Fibroblast of lung (primary cell): Measurements from ENCODE around the gene CLPX. TPM values are rescaled to one million over a fixed set of nuclear protein-coding genes. Genes with fewer than 3 reads are reported as not detected.

Experiments used
- DNase-seq, 2 donors: peaks; one replicate each; pipeline versions ENCODE4 v3.0.0 to v3.0.0-alpha.2; 2010; ENCODE audit warnings: low read depth in 2 of 2
- H2AFZ ChIP-seq: 2 replicates; pipeline ENCODE4 v1.5.1; 2012; ENCODE audit warnings: low read length, control low read depth, inconsistent platforms
- H3K27ac ChIP-seq: 2 replicates; pipeline ENCODE4 v1.5.1; 2011; ENCODE audit warnings: low read length, control low read depth; ENCODE audit not compliant: insufficient read depth
- H3K27me3 ChIP-seq: 2 replicates; pipeline ENCODE4 v1.5.1; 2011; ENCODE audit warnings: mild to moderate bottlenecking, low read length; ENCODE audit not compliant: control insufficient read depth, insufficient read depth
- H3K36me3 ChIP-seq: 2 replicates; pipeline ENCODE4 v1.5.1; 2011; ENCODE audit warnings: low read length; ENCODE audit not compliant: control insufficient read depth, insufficient read depth
- H3K4me1 ChIP-seq: 2 replicates; pipeline ENCODE4 v1.5.1; 2011; ENCODE audit warnings: low read length; ENCODE audit not compliant: control insufficient read depth, insufficient read depth; ENCODE audit errors: extremely low read depth
- H3K4me2 ChIP-seq: 2 replicates; pipeline ENCODE4 v1.5.1; 2011; ENCODE audit warnings: low read length, control low read depth; ENCODE audit not compliant: insufficient read depth; ENCODE audit errors: extremely low read depth
- H3K4me3 ChIP-seq, 4 experiments: fragments of 200-600 bp in 1 of 4; sonication (generic) in 1 of 4; replicated peaks in 1 of 4; 2 replicates each; pipeline ENCODE4 v1.5.1; 2011 to 2016; ENCODE audit warnings: low read length in 4 of 4, low read depth in 3 of 4, mild to moderate bottlenecking in 3 of 4, control low read depth in 2 of 4, inconsistent platforms in 1 of 4, mixed read lengths in 1 of 4; ENCODE audit not compliant: insufficient read depth in 1 of 4; ENCODE audit errors: control extremely low read depth in 1 of 4
- H3K79me2 ChIP-seq: 2 replicates; pipeline ENCODE4 v1.5.1; 2012; ENCODE audit warnings: mild to moderate bottlenecking, low read length, inconsistent platforms; ENCODE audit not compliant: control insufficient read depth, insufficient read depth
- H3K9ac ChIP-seq: 2 replicates; pipeline ENCODE4 v1.5.1; 2011; ENCODE audit warnings: mild to moderate bottlenecking, low read length, control low read depth; ENCODE audit not compliant: insufficient read depth
- H3K9me3 ChIP-seq: 2 replicates; pipeline ENCODE4 v1.5.1; 2012; ENCODE audit warnings: low read depth, low read length; ENCODE audit not compliant: control insufficient read depth, insufficient read depth
- H4K20me1 ChIP-seq: 2 replicates; pipeline ENCODE4 v1.5.1; 2011; ENCODE audit warnings: low read length; ENCODE audit not compliant: control insufficient read depth, insufficient read depth; ENCODE audit errors: extremely low read depth
- CTCF ChIP-seq, 2 donors: IDR thresholded peaks in 1 of 2; conservative IDR thresholded peaks in 1 of 2; 1 replicate in 1 of 2; 2 replicates in 1 of 2; pipeline ENCODE4 v1.5.1; 2011 to 2012; ENCODE audit warnings: low read length in 2 of 2, control low read depth in 1 of 2, inconsistent platforms in 1 of 2, low read depth in 1 of 2, mild to moderate bottlenecking in 1 of 2
- EZH2 ChIP-seq: IDR thresholded peaks from 2 replicates; pipeline ENCODE4 v1.5.1; 2012; ENCODE audit warnings: low read length, control low read depth, mild to moderate bottlenecking; ENCODE audit errors: missing control alignments
- polyA plus RNA-seq, 2 donors: library from polyadenylated mRNA; depleted of rRNA in 1 of 2; stranded (reverse) in 1 of 2; unstranded in 1 of 2; fragments of >200 nt; gene quantifications; 2 replicates each; pipeline ENCODE4 v1.2.1, GENCODE V29; 2011 to 2012; ENCODE audit warnings: missing spikeins in 1 of 2
- total RNA-seq: library from RNA; depleted of rRNA; stranded (reverse); fragments of >200 nt; gene quantifications from 2 replicates; pipeline ENCODE4 v1.2.1, GENCODE V29; 2014

Gene CLPX
- total and polyA plus RNA-seq, 2 donors (not counting 1 experiment from before 2014, with no cell fraction given) = 36.2 to 53.4 TPM

DNA sequence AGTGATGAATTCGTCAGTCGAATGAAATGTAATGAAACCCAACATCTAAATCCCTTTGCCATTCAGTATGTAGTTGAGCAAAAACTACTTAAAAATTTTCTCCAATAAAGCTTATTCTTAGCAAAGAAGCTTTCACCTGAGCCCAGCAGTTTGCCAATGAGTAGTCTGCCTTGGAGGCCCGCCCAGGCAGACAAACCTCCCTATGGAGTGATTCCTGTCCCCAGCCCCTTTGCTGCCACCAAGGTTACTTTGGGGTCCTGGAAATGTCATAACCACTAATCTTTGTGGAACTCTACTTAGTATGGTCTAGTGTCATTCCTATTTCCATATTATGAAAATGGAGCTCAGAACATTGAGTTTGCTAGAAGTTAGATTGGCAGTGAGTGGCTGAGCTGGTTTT, 82.2 kb downstream of the CLPX start:
- Histone ChIP-seq H3K36me3 (peaks cover 6% of the 10 kb centered on the region), H3K27me3 (no peaks in the 10 kb centered on the region), H3K4me3 (no peak overlapping the region), H3K4me2 (no peak overlapping the region), H3K79me2 (no peaks in the 10 kb centered on the region), H3K9ac (no peak overlapping the region), H4K20me1 (no peaks in the 10 kb centered on the region), H2AFZ (no peak overlapping the region), H3K27ac (no peak overlapping the region), H3K9me3 (no peaks in the 10 kb centered on the region), H3K4me1 (no peaks in the 10 kb centered on the region)
- TF ChIP-seq EZH2 (no peak), CTCF (conservative IDR thresholded peaks at IDR 0.05 in 1 of 2, IDR thresholded peaks at IDR 0.05 in 1 of 2; ENCODE audit: low read depth in 1 of 2, low read length in 2 of 2) (no peak)
- no peak for DNase-seq

DNA sequence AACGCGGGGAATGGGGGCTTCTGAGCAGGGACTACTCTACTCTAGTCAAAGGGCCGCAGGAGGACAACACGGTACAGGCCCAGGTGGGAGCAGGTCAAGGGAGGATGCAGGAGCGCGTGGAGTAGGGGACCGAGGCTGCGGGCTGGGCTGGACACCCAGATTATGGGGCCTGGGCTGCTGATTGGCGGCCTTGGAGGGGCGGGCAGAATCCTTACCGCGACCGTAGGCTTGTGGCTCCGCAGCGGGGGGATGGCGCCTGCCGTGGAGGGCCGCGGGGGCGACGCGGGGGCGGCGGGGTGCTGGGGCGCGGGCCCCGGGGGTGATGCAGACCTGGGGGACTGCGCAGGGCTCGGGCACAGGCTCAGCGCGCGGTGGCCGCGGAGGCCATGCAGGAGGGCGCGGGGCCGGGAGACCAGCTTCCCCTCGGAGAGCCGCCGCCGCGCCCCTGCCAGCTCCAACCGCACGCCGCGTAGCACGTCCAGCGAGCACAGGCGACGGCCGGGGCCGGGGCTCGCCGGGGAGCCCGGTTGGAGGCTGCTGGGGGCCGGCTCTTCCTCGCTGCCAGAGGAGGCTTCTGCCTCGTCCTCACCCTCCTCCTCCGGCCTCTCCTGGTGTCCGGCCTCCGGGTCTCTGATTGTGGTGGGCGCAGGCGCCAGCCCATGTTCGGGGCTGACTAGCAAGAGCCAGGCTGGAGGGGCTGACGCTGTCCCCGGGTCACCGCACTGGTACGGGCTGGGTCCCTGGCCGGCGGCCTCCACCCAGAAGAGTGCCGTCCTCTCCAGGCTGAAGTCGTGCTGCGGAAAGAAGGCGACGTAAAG, 83.0 kb downstream of the CLPX start:
- peaks cover 7% of the 10 kb centered on the region for H3K36me3 ChIP-seq
- DNase-seq = no peak
- no peaks in the 10 kb centered on the region for H3K27me3 ChIP-seq
- H4K20me1 ChIP-seq = no peaks in the 10 kb centered on the region
- H3K4me3 ChIP-seq = no peak overlapping the region
- H3K4me2 ChIP-seq = no peak overlapping the region
- no peaks in the 10 kb centered on the region for H3K79me2 ChIP-seq
- TF ChIP-seq CTCF (conservative IDR thresholded peaks at IDR 0.05 in 1 of 2, IDR thresholded peaks at IDR 0.05 in 1 of 2; ENCODE audit: low read depth in 1 of 2, low read length in 2 of 2) (no peak), EZH2 (no peak)
- H2AFZ ChIP-seq = no peak overlapping the region
- H3K9ac ChIP-seq = no peak overlapping the region
- H3K27ac ChIP-seq = no peak overlapping the region
- H3K4me1 ChIP-seq = no peaks in the 10 kb centered on the region
- no peaks in the 10 kb centered on the region for H3K9me3 ChIP-seq

- Histone ChIP-seq H2AFZ (no peak overlapping the region), H4K20me1 (no peaks in the 10 kb centered on the region), H3K9me3 (no peaks in the 10 kb centered on the region), H3K36me3 (peaks cover 7% of the 10 kb centered on the region), H3K27me3 (no peaks in the 10 kb centered on the region), H3K79me2 (no peaks in the 10 kb centered on the region), H3K4me1 (no peaks in the 10 kb centered on the region), H3K4me3 (no peak overlapping the region), H3K4me2 (no peak overlapping the region), H3K9ac (no peak overlapping the region), H3K27ac (no peak overlapping the region)
- peak; percentile 29 to 83 for DNase-seq
- TF ChIP-seq EZH2 (no peak), CTCF (conservative IDR thresholded peaks at IDR 0.05 in 1 of 2, IDR thresholded peaks at IDR 0.05 in 1 of 2; ENCODE audit: low read depth in 1 of 2, low read length in 2 of 2) (peak; percentile 91 to 93)
Observed at GRCh38 chr15:65101411-65101890, 83.7 kb downstream of the CLPX start.
